Activated naive CD8-positive, alpha-beta T cell treated with anti-CD3 and anti-CD28 coated beads, Interleukin-2, amount 50 U/mL, for 24 hours (primary cell): ENCODE results near the gene CD14.
"Not testable (repeated sequence)": the region's sequence is repeated elsewhere in the genome, so short reads cannot be mapped to it uniquely, and the experiment has no call there.

Experiments
- ATAC-seq: fragments of 150-1000 bp; cut with Tn5 transposase; one replicate; pipeline ENCODE4 v1.10.0; 2021
- DNase-seq: peaks from one replicate; pipeline ENCODE4 v3.0.0; 2021
- H3K27ac Mint-ChIP-seq: one replicate; pipeline ENCODE4 v1.8.0; 2021; ENCODE audit warnings: mild to moderate bottlenecking, mixed read lengths
- H3K27me3 Mint-ChIP-seq: one replicate; pipeline ENCODE4 v1.8.0; 2021; ENCODE audit warnings: mixed read lengths
- H3K36me3 Mint-ChIP-seq: one replicate; pipeline ENCODE4 v1.8.0; 2021; ENCODE audit warnings: low read depth, mixed read lengths
- H3K4me1 Mint-ChIP-seq: one replicate; pipeline ENCODE4 v1.8.0; 2021; ENCODE audit warnings: mixed read lengths
- H3K4me3 Mint-ChIP-seq: one replicate; pipeline ENCODE4 v1.8.0; 2021; ENCODE audit warnings: mild to moderate bottlenecking, moderate library complexity, mixed read lengths
- H3K9me3 Mint-ChIP-seq: one replicate; pipeline ENCODE4 v1.8.0; 2021; ENCODE audit warnings: mixed read lengths

Gene CD14

DNA sequence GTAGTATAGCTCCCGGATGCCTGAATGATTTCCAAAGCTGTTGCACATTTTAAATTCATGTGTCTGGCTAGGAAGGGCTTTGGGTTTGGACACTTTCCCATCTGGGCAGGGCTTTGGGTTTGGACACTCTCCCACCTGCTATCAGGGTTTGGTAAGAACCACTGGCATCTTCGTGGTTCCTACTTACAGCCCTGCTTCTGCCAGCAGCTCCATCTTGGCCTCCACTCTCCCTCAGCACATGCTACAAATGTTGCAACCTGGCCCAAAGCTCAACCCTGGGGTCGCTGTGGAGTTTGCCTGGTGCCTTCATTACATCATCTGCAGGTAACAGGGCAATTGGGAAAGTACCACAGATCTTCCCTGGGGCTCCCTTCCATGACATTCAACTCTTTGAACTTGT, 9.7 kb upstream of the CD14 start:
- Mint-ChIP-seq H3K4me3 (no peak overlapping the region), H3K4me1 (peaks cover 44% of the 10 kb centered on the region), H3K9me3 (no peaks in the 10 kb centered on the region), H3K27me3 (no peaks in the 10 kb centered on the region), H3K36me3 (peaks cover 40% of the 10 kb centered on the region), H3K27ac (no peak overlapping the region)
- no peak for DNase-seq
- no peak for ATAC-seq

DNA sequence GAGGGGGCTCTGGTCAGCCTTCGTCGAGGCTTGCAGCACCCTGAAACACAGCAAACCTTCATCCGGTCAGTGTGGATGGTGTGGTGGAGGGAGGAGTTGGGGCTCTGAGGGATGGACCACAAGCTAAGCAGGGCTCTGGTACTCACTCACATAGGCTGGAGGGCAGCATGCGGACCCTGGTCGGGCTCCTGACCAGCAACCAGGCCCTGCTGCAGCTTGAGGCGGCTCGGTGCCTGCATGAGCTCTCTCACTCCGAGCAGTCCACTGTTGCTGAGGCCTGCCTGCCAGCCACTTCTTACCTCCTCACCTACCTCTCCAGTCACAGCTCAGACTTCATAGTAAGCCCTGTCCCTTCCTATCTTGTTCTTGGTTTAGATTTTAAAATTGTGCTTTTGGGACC, 8.7 kb upstream of the CD14 start:
- Mint-ChIP-seq H3K9me3 (no peaks in the 10 kb centered on the region), H3K36me3 (peaks cover 37% of the 10 kb centered on the region), H3K27me3 (no peaks in the 10 kb centered on the region), H3K4me3 (no peak overlapping the region), H3K4me1 (peaks cover 41% of the 10 kb centered on the region), H3K27ac (peak overlapping the region; percentile 26)
- ATAC-seq, result no peak
- DNase-seq, result no peak

DNA sequence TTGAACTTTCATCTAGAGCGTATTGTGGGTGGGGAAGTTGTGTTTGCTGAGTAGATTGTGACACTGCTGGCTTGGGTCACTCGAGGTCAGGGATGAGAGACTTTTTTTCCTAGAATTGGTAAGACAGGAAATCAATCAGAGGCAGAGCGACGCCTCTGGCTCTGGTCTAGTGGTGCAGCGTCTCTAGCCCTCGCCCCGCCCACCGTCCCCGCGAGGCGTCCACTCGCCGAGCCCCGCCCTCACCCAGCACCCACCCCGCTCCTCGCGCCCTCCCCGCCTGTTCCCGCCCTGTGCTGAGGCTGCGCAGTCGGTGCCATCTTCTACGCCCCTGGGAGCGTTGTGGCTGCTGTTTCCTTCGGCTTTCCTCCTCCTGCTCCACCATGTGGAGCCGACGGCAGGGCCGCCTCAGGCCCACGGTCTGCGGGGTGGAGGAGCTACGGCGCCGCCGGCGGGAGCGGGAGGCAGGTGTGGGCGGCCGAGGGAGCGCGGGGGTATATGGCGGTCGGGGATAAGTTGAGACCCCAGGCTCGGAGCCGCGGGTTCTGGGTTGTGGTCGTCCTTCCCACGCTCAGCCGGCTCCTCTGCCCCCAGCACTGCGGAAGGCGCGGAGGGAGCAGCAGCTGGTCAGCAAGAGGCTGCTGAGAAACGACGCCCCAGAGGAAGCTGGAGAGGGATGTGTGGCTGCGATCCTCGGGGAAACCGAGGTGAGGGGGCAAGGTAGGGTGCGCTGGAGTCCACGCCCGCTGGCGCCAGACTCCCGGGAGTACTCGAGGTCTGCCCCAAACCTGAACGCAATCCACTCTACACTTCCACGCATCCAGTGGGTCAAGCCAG, 6.4 kb upstream of the CD14 start, which contains the start of gene TMCO6:
Gene TMCO6, plus strand, starts transcription at position 304 of the 834 bp plus-strand sequence. Its CDS starts 77 bp downstream, at position 381.
- ATAC-seq (peak; percentile 91), DNase-seq (peak; percentile 99)
- H3K4me1 Mint-ChIP-seq, result peaks cover 36% of the 10 kb centered on the region
- peak within 1 kb of the TSS; percentile 94 for H3K27ac Mint-ChIP-seq
- H3K4me3 Mint-ChIP-seq, result peak within 1 kb of the TSS; percentile 95
- no peaks in the 10 kb centered on the region for H3K27me3 Mint-ChIP-seq
- peaks cover 24% of the 10 kb centered on the region for H3K36me3 Mint-ChIP-seq
- no peaks in the 10 kb centered on the region for H3K9me3 Mint-ChIP-seq

DNA sequence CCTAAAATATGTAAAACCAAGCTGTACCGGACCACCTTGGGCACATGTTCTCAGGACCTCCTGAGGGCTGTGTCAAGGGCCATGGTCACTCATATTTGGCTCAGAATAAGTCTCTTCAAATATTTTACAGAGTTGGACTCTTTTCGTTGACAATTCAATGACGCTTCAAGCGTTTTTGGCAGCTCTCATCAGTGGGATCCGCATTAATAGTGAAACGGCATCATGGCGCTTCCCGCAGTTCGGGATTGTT, 5.8 kb upstream of the CD14 start:
- peaks cover 19% of the 10 kb centered on the region for H3K36me3 Mint-ChIP-seq
- peak overlapping the region; percentile 95 for H3K4me3 Mint-ChIP-seq
- DNase-seq, H3K9me3 Mint-ChIP-seq, H3K27me3 Mint-ChIP-seq, ATAC-seq: not testable (repeated sequence)
- H3K4me1 Mint-ChIP-seq, result peaks cover 40% of the 10 kb centered on the region
- H3K27ac Mint-ChIP-seq, result peak overlapping the region; percentile 94

DNA sequence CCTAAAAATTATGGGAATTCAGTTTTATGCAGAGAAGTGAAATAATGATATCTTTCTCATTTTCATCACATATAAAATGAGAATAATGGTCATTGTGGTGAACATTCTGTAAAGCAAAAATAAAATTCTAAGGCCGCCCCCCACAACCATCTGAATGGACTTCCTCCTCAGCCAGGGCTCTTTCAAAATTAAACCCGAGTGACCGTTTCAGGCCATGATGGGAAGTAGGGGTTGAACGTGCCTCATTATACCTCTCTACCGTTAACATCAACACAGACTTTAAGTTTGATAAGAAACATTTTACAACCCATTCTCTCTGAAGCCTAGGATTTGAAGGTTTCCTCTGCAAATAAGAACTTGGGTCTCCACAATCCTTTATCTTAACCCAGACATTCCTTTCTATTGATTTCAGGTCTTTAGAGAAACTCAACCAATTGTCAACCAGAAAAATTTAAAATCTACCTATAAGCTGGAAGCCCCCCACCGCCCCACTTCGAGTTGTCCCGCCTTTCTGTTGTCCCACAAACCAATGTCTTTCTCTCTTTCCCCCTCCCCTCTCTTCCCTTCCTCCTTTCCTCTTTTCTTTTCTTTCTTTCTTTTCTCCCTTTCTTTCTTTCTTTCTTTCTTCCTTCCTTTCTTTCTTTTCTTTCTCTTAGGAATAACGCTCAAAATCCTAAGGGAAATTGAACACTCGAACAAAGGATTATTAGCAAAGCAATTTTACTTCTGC, 4.6 kb upstream of the CD14 start:
- ATAC-seq, result no peak
- no peak for DNase-seq
- peaks cover 52% of the 10 kb centered on the region for H3K4me1 Mint-ChIP-seq
- peaks cover 9% of the 10 kb centered on the region for H3K27me3 Mint-ChIP-seq
- no peaks in the 10 kb centered on the region for H3K9me3 Mint-ChIP-seq
- peaks cover 15% of the 10 kb centered on the region for H3K36me3 Mint-ChIP-seq
- no peak overlapping the region for H3K4me3 Mint-ChIP-seq
- no peak overlapping the region for H3K27ac Mint-ChIP-seq

DNA sequence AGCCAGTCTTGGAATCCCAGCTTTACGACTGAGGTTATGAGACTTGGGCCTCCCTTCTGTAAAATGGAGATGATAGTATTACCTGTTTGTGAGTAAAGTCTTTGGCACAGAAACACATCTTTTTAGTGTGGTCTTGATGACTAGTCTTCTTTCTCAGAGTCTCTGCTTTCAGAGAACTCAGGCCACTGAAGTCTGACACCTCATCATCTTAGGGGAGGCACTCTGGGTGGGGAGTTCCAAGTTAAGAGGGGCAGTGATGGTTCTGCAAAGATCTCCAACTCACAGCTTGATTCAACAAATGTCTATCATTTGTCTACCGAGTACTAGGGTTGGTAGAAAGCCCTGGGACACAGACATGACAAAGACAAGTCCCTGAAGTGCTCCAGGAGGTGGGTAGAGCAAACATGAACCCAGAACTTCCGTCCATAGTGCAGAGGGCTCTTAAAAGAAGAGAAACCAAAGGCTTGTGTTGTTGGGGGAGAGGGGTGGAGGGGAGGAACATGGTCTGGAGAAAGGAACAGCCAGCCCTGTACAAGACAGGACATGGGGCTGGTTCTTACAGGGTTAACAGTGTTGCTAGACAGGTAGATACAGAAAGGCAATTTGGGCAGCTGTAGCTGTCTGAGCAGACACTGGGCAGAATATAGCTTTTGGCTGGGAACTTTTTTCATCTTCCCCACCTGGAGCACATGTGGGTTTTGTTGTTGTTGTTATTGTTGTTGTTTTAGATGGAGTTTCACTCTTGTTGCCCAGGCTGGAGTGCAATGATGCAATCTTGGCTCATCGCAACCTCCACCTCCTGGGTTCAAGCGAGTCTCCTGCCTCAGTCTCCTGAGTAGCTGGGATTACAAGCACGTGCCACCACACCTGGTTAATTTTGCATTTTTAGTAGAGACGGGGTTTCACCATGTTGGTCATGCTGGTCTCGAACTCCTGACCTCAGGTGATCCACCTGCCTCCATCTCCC, 2.6 kb upstream of the CD14 start:
- DNase-seq (no peak), ATAC-seq (no peak)
- no peak overlapping the region for H3K4me3 Mint-ChIP-seq
- H3K4me1 Mint-ChIP-seq, result peaks cover 50% of the 10 kb centered on the region
- H3K36me3 Mint-ChIP-seq, result peaks cover 5% of the 10 kb centered on the region
- H3K9me3 Mint-ChIP-seq, result no peaks in the 10 kb centered on the region
- no peak overlapping the region for H3K27ac Mint-ChIP-seq
- H3K27me3 Mint-ChIP-seq, result peaks cover 22% of the 10 kb centered on the region

DNA sequence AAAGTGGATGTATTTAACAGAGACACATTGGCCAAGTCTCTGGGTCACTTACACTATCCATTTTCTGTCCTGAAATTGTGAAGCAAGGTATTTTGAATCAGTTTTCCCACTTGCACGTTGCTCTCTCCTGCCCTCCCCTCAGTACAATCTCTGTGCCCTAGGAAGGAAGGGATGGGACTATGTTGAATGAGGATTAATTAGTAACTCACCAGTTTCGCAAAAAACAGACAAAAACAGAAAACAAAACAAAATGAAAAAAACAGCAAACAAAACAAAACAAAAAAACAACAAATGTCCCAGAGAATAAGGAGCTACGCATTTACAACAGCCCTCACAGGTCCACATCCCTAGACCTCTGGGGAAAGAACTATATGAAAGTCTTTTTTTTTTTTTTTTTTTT, 1.1 kb upstream of the CD14 start:
- H3K36me3 Mint-ChIP-seq, result no peaks in the 10 kb centered on the region
- DNase-seq (no peak), ATAC-seq (no peak)
- H3K9me3 Mint-ChIP-seq, result no peaks in the 10 kb centered on the region
- H3K4me3 Mint-ChIP-seq, result no peak overlapping the region
- H3K27me3 Mint-ChIP-seq, result peaks cover 22% of the 10 kb centered on the region
- H3K4me1 Mint-ChIP-seq, result peaks cover 42% of the 10 kb centered on the region
- no peak overlapping the region for H3K27ac Mint-ChIP-seq

DNA sequence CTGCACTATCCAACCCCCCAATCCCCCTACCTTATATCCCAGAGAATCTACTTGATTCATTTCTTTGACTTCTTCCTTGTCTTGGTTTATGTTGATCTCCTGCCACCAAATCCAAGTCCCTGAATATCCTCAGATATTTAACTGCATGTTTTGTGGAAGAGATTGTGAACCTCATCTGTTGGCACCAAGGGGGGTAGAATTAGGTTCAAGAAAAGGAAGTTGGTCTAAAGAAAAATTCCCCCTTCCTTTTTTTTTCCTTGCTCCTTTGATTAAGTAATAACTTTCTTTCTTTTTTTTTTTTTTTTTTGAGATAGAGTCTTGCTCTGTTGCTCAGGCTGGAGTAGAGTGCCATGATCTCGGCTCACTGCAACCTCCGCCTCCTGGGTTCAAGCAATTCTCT, 526 bp upstream of the CD14 start:
- DNase-seq (no peak), ATAC-seq (no peak)
- Mint-ChIP-seq H3K36me3 (no peaks in the 10 kb centered on the region), H3K27ac (no peak overlapping the region), H3K4me1 (peaks cover 36% of the 10 kb centered on the region), H3K27me3 (peaks cover 22% of the 10 kb centered on the region), H3K4me3 (peak overlapping the region; percentile 75), H3K9me3 (no peaks in the 10 kb centered on the region)

DNA sequence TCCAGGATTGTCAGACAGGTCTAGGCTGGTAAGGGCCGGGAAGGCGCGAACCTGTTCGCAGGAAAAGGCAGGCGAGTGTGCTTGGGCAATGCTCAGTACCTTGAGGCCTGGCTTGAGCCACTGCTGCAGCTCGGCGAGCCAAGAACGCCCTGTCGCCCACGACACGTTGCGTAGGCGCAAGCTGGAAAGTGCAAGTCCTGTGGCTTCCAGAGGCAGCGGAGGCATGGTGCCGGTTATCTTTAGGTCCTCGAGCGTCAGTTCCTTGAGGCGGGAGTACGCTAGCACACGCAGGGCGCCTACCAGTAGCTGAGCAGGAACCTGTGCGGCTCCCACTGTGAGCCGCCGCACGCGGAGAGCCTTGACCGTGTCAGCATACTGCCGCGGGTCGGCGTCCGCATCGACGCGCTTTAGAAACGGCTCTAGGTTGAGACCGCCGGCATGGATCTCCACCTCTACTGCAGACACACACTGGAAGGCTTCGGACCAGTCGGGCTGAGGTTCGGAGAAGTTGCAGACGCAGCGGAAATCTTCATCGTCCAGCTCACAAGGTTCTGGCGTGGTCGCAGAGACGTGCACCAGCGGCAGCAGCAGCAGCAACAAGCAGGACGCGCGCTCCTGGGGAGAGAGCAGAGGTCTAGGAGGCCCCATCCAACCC, 482 bp downstream of the CD14 start:
- Mint-ChIP-seq H3K4me1 (peaks cover 33% of the 10 kb centered on the region), H3K36me3 (peaks cover 2% of the 10 kb centered on the region), H3K27me3 (peaks cover 23% of the 10 kb centered on the region), H3K4me3 (peak overlapping the region; percentile 75), H3K27ac (peak overlapping the region; percentile 49), H3K9me3 (peaks cover 9% of the 10 kb centered on the region)
- ATAC-seq (peak; percentile 68), DNase-seq (peak; percentile 50)

DNA sequence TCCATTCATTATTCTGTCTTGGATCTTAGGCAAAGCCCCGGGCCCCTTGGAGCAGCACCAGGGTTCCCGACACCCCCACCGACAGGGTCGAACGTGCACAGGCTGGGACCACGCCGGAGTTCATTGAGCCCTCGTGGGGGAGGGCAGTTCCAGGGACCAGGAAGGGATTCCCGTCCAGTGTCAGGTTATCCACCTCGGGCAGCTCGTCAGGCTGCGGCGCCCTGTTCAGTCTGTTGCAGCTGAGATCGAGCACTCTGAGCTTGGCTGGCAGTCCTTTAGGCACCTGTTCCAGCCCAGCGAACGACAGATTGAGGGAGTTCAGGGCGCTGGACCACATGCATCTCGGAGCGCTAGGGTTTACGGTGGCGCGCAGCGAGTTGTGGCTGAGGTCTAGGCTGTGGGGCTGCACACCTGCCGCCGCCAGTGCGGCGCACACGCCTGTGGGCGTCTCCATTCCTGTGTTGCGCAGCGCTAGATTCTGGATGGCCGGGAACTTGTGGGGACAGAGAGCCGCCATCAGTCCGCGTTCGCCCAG, 1.1 kb downstream of the CD14 start:
- Mint-ChIP-seq H3K27ac (no peak overlapping the region), H3K36me3 (peaks cover 2% of the 10 kb centered on the region), H3K4me3 (peak overlapping the region; percentile 75), H3K9me3 (peaks cover 13% of the 10 kb centered on the region), H3K27me3 (peaks cover 24% of the 10 kb centered on the region), H3K4me1 (peaks cover 33% of the 10 kb centered on the region)
- no peak for DNase-seq
- peak; percentile 20 for ATAC-seq

DNA sequence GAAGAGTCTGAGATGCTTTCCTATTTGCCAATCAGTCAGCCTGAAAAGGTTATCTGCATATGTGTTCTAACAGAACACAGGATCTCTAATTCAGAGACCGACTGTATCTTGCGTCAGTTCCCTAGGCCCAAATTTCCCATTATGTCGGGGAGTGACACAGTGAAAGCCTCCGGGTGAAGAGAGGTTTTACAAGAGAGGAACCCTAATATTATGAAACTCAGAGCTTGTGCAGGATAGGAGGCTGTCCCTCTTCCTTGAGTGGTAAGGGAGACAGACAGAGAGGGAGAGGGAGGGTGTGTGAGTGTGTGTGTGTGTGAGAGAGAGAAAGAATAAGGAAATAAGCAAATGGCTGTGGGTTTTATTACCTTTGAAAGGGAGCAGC, 1.9 kb downstream of the CD14 start:
- peaks cover 33% of the 10 kb centered on the region for H3K4me1 Mint-ChIP-seq
- no peak for ATAC-seq
- H3K27me3 Mint-ChIP-seq, result peaks cover 24% of the 10 kb centered on the region
- H3K36me3 Mint-ChIP-seq, result peaks cover 2% of the 10 kb centered on the region
- H3K4me3 Mint-ChIP-seq, result peak overlapping the region; percentile 25
- no peak overlapping the region for H3K27ac Mint-ChIP-seq
- DNase-seq, result no peak
- H3K9me3 Mint-ChIP-seq, result peaks cover 13% of the 10 kb centered on the region

DNA sequence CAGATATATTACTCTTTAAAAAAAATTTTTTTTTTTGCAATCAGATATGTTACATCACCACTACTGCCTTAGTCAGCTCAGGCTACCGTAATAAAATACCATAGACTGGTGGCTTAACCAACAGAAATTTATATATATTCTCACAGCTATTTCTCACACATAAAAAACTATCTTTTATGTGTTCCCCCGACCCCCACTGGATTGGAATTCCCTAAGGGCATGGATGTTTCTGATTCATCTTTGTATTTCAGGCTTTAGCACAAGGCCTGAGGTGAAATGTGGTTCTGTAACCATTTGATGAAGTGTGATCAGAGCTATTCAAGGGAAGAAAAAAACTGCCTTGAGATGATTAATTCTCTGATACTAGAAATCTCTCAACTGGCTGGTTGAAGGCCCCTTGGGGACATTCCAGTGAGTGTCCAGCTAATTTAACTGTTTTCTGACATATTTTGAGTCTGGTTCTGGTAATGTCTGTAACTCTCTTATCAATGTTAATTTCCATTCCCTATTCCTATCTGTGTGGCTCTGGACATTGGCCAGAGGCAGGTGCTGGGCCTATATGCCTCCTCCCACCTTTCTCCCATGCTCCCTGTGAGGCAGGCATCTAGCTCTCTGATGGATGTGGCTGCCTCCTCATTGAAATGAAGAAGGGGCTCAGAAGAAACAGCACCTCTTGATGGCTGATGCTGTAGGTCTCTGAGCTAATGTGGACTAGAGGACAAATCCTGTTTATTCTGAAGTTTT, 2.5 kb downstream of the CD14 start:
- Mint-ChIP-seq H3K4me3 (no peak overlapping the region), H3K4me1 (peaks cover 33% of the 10 kb centered on the region), H3K9me3 (peaks cover 13% of the 10 kb centered on the region), H3K27me3 (peaks cover 24% of the 10 kb centered on the region), H3K27ac (no peak overlapping the region), H3K36me3 (peaks cover 2% of the 10 kb centered on the region)
- no peak for DNase-seq
- ATAC-seq, result no peak

DNA sequence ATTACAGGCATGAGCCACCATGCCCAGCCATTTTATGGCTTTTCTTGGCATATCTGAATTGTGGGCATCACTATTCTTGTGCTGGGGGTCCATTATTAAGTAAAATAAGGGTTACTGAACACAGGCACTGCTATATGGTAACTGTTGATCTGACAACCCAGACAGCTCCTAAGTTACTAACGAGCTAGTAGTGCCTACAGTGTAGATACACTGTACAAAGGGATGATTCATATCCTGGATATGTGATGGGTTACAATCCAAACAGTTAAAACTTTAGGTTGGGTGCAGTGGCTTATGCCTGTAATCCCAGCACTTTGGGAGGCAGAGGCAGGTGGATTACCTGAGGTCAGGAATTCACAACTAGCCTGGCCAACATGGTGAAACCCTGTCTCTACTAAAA, 4.3 kb downstream of the CD14 start:
- no peak for ATAC-seq
- H3K27me3 Mint-ChIP-seq, result peaks cover 22% of the 10 kb centered on the region
- peaks cover 2% of the 10 kb centered on the region for H3K36me3 Mint-ChIP-seq
- no peak for DNase-seq
- no peak overlapping the region for H3K4me3 Mint-ChIP-seq
- H3K4me1 Mint-ChIP-seq, result peaks cover 20% of the 10 kb centered on the region
- peaks cover 13% of the 10 kb centered on the region for H3K9me3 Mint-ChIP-seq
- H3K27ac Mint-ChIP-seq, result no peak overlapping the region
